HL-60/S4 treated with phorbol 12-myristate 13-acetate at 8.2 ng/mL for 4 days and 3 days (cell line): Measurements from ENCODE around the gene JAM2.

Experiments used
- in situ Hi-C: fragments of 300-500 bp; cut with MboI; formaldehyde crosslinking; loops from 2 replicates; pipeline ENCODE4 v1.15.0; 2022; ENCODE audit warnings: low sequenced_read_pairs

Gene JAM2

DNA sequence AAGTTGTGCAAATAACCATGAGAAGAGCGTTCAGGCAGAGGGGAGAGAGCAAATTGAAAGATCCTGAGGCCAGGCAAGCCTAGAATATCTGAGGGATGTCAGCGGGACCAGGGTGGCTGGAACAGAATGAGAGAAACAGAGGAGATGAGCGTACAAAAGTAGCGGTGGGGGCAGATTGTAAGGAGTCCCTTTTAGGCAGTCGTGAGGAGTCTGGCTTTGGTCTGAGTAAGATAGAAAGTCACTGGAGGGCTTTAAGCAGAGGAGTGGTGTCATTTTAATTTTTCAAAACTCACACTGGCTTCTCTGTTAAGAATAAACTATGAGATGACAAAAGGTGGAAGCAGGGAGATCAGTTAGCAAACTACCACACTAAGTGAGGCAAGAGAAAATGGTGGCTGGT, 71.5 kb downstream of the JAM2 start:
- in situ Hi-C loops, result loop anchor here (25.0 kb wide), 1 partner anchor 98 kb away; the partner anchor contains the start of gene MRPL39

DNA sequence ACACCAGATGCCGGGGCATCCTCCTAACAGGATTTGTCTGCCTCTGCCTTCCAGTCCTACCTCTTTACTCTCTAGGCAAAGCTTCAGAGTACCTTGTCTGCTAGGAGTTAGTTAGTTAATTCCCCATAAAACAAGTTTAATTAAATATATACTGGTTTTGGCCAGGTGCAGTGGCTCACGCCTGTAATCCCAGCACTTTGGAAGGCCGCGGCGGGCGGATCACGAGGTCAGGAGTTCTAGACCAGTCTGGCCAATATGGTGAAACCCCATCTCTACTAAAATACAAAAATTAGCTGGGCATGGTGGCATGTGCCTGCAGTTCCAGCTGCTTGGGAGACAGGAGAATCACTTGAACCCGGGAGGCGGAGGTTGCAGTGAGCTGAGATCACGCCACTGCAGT, 75.0 kb downstream of the JAM2 start:
- in situ Hi-C loops, result loop anchor here (25.0 kb wide), 1 partner anchor 102 kb away; the partner anchor contains the start of gene MRPL39

DNA sequence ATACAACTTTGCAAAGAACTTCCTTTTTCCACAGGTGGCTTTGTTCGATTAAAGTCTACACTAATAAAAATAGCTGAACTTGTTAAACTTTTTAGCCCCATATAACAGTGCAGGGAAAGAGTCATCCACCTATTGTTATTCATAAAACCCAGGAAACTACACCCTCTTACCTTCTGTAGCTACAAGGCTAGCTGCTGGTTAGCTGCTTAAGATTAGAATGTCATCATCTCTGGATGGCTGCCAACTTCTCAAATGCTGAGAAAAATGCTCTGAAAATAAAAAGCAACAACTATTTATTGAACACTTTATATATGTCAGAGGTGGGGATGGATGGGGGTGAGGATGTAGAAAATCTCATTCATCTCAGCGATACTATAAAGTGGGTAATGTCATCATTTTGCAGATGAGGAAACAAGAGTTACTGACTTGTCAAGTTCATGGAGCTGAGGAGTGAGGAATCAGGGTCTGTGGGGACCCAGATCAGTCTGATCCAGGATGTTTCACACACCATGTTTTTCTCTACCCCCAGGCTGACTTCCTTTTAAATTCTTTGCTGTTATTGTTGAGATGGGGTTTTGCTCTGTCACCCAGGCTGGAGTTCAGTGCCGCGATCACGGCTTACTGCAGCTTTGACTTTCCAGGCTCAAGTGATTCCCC, 78.6 kb downstream of the JAM2 start:
- in situ Hi-C loops, result loop anchor here (25.0 kb wide), 1 partner anchor 105 kb away; the partner anchor contains the start of gene MRPL39

DNA sequence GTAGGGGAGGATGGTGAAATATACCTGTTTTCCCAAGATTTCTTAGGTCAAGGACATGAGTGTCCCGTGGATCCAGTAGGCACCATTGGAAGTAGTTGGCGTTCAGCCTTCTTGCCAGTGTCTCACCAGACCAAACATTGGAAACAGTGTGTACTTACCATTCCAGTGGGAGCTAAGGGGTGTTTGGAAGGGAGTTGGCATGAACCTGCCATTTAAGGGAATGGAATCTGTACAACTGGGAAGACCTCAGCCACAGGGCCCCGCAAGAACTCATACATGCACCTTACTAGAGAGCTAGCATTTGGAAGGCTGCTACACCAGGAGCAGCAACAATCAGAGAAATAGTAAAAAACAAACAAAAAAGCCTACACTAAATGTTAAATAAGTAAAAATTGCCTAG, 82.9 kb downstream of the JAM2 start:
- in situ Hi-C loops, result loop anchor here (25.0 kb wide), 1 partner anchor 110 kb away; the partner anchor contains the start of gene MRPL39

DNA sequence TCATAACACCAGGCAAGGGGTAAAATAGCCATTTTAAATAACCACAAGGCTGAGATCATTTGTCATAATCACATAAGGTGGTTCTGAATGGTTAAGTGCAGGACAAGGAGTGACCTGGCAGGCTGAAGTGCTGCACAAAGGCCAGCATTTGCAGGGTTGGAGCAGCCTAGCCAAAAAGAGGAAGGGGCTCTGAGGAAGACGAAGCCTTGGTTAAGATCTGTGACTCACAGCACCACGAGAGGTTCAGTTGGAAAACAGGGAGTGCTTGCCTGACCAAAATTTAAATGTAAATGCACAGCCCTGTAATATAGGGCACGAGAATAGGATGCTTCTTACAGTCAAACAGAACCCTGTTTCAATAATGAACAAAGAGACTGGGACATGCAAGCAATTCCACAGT, 83.6 kb downstream of the JAM2 start:
- in situ Hi-C loops, result loop anchor here (25.0 kb wide), 1 partner anchor 110 kb away; the partner anchor contains the start of gene MRPL39

DNA sequence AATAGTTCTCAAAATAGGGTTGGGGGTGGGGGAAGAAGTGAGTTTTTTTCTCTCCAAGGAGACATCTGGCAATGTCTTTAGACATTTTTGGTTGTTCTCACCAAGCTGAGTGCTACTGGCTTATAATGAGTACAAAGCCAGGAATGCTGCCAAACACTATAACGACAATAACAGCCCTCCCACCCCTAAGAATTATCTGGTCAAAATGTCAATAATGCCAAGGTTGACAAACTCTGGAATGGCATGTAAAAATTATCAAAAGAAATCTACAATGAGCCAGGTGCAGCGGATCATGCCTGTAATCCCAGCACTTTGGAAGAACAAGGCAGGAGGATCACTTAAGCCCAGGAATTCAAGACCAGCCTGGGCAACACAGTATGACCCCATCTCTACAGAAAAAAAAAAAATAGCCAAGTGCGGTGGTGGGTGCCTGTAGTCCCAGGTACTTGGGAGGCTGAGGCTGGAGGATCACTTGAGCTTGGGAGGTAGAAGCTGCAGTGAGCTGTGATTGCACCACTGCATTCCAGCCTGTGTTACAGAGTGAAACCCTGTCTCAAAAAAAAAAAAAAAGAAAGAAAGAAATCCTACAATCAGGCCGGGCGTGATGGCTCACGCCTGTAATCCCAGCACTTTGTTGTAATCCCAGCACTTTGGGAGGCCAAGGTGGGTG, 93.2 kb downstream of the JAM2 start:
- in situ Hi-C loops, result loop anchor here (25.0 kb wide), 1 partner anchor 430 kb away; the partner anchor contains the start of gene APP

DNA sequence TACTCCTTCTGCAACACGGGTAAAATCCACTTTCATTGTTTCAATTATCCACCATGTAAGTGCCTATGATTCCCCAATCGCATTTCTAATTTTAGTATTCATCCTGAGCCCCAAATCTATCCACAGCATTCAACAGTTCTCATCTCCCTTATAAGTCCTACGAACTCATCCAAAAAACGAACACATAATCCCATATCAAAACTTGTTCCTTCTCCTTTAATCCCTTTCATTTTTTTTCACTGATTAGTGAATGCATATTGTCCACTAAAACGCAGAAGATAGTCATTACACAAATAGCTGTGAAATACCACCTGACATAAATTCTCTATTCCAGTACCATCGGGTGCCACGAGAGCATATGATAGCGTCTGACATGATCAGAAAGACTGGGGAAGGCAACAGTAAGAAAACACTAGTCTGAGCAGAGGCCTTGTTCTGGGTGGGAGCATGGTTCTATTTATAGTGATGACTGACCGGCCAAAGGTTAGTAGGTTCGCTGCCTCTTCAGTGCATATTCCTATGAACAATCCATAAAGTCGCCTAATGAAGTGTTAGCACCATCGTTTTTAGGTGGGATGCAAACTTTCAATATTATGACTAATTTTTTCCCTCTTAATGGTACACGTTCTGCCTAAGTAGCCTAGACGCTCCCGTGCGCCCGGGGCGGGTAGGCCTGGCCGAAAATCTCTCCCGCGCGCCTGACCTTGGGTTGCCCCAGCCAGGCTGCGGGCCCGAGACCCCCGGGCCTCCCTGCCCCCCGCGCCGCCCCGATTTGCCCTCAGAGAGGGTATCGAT, 95.0 kb downstream of the JAM2 start:
- in situ Hi-C loops, result loop anchor here (25.0 kb wide), 1 partner anchor 428 kb away; the partner anchor contains the start of gene APP

DNA sequence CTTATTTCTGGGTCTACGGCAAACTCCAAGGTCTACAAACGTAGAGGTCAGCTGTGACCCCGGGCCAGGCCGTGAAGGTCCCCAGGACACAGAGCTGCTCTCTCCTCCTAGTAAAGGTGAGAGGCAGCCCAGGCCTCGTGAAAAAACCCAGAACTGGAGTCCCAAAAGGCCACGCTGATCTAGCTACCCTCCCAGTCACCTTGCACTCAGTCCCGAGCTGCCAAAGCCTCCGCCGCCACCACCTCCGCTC, 95.5 kb downstream of the JAM2 start:
- in situ Hi-C loops, result loop anchor here (25.0 kb wide), 1 partner anchor 428 kb away; the partner anchor contains the start of gene APP

DNA sequence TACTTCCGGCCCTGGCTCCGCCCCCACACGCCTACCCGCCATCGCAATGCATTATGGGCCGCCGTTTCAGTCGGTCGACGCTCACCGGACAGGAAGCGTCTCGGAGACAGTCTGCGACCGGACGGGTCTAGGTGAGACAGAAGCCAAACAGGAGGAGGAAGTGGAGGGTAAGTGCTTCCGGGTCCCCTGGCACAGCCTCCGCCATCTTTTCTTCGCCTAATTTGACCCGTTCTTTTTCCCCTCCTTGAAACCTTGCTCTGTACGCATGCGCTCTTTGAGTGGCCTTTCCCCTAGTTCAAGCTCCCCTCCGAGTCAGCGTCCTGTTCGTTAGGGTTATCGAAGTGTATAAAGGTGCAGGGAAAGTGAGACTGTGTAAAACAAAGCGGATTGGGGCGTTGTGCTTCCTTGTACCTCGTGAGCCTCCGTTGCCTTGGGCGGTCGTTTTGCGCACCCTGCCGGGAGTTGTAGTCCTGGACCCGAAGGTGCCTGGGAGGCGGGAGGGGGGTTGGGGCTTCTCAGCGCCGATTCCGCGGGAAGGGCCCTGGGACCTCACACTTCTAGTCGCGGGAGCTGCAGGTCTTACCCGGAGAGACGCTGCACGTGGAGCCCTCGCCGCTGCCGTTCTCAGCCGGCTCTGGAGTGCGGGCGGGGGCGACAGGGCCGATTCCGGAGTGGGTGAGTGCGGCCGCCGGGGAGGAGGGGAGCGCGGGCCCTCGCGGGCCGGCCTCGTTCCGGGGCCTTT, 96.0 kb downstream of the JAM2 start, which contains the start of the genes ATP5PF and GABPA:
Gene ATP5PF (minus strand): TSS at position 1 of the 742 bp plus-strand sequence. CDS start 5,110 bp downstream, outside the sequence.
Gene GABPA (plus strand): TSS at position 69 of the 742 bp plus-strand sequence. CDS start 6,627 bp downstream, outside the sequence.
- in situ Hi-C loops, result loop anchor here (25.0 kb wide), 1 partner anchor 427 kb away; the partner anchor contains the start of gene APP

DNA sequence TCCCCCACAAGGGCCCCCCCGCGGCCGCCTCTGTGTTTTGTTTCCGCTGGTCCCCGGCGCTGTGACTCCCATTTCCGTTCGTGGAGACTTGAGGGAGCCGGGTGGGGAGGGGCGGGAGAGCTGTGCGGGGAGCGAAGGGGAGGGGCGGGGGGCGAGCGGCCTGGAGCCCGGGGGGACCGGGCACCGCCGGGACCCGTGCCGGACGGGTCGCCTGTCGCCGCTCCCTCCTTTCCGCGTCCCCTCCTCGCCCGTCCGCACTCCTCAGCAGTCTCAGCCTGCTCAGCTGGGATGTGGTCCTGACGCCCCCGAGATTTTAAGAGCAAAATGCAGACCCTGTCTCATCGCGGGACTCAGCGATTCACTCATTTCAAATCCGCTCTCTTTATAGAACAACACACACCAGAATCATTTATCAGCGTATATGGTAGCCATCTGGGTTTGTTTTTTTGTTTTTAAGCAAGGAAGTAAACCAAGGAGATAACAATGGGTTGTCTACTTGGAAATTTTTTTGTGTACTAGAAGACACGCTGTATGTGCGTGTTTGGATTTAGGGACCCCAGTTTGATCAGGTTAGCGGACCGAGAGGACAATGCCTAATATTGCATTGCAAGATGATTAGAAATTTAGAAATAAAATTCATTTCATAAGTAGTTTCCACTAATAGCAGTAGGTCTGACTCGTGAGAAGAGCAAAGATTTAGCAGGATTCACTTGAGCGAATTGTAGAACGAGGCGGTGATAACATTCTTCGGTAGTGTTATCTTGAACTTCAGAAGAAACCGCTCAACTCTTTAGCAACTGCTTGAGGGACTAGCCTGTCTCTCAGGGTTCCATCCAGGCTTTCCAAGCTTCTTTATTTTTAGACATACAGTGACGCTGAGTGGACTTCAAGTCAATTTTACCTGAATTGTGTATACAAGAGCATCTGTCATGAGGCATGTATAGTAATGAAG, 96.9 kb downstream of the JAM2 start:
- in situ Hi-C loops, result loop anchor here (25.0 kb wide), 1 partner anchor 426 kb away; the partner anchor contains the start of gene APP

DNA sequence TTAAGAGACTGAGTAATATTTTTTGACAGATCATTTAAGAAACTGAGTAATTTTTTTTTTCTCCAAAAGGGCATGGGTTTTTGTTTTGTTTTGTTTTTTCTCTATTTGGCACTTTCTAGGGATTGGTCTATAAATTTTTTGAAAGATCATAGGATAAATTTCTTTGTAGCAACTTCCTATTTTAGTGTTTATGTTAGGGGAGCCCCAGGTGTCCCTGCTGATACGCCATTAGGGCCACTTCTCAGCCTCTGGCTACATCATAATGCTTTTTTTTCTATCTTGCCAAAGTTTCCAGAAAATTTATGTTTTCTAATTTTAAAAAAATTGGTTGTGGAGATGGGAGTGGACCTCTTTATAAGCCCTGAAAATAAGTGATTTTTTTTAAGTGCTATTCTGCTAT, 98.4 kb downstream of the JAM2 start:
- in situ Hi-C loops, result loop anchor here (25.0 kb wide), 1 partner anchor 425 kb away; the partner anchor contains the start of gene APP

DNA sequence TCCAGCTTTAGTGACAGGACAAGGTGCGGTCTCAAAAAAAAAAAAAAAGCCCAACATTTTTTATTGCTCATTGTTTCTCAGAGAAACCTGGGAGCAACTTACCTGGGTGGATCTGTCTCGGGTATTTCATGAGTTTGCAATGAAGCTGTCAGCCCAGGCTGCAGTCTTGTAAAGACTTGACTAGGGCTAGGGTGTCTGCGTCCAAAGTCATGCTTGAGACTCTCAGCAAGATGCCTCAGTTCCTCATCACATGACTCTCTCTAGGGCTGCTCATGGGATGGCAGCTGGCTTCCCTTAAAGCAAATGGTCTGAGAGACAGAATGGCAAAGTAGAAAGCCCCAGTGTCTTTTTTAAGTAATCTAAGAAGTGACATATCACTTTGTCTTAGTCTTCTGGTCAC, 103.8 kb downstream of the JAM2 start:
- in situ Hi-C loops, result loop anchor here (25.0 kb wide), 1 partner anchor 419 kb away; the partner anchor contains the start of gene APP

DNA sequence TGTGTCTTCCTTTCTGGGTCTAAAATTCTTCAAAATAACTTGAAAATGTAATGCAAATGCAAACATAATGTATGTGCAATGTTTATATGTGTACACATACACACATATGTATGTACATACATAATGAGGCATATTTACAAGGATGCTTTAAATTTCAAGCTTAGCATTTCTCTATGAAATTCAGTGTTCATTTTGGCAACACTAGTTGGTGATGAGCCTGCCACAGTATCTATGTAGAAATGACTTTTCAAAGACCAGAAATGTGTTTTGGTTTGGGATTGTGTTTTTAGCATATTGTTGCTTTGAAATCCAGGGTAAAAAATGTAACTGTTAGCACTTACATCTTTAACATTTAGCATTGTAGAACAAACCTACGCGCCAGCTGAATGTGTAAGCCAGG, 105.8 kb downstream of the JAM2 start:
- in situ Hi-C loops, result loop anchor here (25.0 kb wide), 1 partner anchor 417 kb away; the partner anchor contains the start of gene APP

DNA sequence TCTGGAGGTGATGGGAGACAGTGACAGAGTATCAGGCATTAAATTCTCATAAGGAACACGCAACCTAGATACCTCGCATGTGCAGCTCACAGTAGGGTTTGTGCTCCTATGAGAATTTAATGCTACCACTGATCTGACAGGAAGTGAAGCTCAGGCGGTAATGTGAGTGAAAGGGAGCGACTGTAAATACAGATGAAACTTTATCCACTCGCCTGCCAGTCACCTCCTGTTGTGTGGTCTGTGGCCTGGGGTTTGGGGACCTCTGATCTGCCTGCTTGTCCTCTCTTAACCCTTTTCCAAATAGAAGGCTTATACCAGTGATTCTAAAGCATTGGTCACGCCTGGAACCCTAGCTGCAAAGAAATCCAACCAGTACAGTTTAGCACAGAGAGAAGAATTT, 111.0 kb downstream of the JAM2 start:
- in situ Hi-C loops, result no loop called here

DNA sequence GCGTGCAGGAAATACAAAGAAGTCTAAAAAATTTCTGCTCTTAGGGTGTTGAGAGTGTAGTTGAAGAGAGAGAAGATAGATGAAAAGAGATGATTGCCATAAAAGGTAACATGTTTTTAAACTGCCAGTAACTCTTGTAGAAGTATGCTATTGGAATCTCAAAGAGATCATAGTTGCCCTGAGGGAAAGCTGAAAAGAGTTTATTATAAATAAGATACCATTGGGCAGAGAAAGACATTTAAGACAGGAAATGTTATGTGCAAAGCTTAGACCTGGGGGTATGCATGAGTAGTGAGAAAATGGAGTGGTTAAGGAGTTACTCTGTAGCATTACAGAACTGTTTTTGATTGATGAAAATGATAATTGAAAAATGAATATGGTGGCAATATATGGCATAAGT, 113.4 kb downstream of the JAM2 start:
- in situ Hi-C loops, result no loop called here

DNA sequence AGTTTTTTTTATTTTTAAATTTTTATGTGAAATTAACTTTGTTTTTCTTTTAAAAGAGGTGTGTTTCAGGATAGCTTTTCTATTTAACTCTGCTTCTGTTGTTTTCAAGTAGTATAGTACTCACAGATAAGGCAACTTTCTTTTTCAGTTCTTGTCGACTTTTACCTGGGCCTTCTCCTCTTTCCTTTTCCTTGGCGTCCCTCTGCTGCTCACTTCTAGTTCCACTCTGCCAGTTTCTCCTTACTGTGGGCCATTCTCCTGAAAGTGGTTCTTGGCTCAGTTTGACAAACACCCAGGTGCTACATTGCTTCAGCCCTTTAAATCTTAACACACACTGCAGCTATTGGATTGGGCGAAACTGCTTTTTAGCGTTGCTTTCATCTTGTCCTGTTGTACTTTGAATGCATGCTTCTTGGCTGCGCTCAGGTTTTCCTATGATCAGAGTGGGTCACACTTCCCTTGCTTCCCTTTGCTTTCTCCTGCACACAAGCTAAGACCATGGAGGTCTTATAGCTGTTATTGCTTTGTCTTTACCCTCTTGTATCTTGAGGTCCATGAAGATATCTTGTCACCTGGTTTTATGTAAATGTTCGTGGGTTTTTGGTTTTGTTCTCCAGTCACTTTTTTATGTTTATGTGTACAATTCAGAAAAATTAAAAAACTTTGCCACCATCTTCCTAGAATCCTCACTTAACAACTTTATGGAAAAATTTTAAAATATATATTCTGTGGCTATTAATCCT, 117.3 kb downstream of the JAM2 start:
- in situ Hi-C loops, result no loop called here

DNA sequence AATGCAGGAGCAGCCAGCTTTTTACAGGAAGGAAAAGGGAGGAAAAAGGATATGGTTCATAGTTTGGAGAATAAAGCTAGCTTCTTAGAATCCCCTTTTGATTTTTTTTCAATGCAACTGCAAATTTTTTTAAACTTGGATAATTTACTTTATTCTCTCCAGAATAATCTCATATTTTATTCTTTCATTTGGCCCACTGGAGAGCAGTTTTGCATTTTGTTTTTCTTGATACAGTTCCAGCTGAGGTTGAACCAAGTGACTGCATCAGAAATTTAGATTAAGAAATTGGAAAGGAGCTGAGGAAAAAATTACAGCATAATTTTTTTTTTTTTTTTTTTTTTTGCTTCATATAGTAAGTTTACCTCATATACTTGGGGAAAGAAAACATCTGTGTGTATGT, 118.5 kb downstream of the JAM2 start:
- in situ Hi-C loops, result no loop called here

DNA sequence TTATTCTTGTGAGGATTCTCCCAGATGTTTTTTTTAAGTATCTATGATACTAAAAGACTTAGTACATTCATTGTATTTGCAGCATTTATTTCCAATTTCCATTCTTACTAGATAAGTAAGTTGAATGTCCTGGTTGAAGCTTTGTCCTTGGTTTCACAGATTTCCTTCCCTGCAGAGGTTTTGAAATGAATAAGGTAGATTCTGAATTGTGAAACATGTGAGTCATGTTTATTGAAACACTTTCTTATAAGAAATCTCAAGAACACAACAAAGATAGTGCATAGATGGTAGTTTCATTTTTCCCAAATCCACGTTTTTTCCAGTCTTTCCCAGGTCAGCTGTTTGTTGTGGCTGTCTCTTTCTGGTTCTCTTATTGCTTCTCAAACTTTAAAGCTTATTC, 120.5 kb downstream of the JAM2 start:
- in situ Hi-C loops, result no loop called here
